PFSK-1 (cell line): ENCODE data around the gene MYO1E.

Experiments
- FOXP2 ChIP-seq: optimal IDR thresholded peaks from 2 replicates; pipeline ENCODE3; 2011; ENCODE audit warnings: borderline replicate concordance, control low read depth, inconsistent platforms; ENCODE audit not compliant: insufficient read depth; ENCODE audit errors: extremely low read length, extremely low read depth
- POLR2AphosphoS5 ChIP-seq: IDR thresholded peaks from 2 replicates; pipeline ENCODE4 v1.6.1; 2012; ENCODE audit warnings: low read depth, mild to moderate bottlenecking, control low read depth, low read length, moderate library complexity
- REST ChIP-seq, 2 experiments: IDR thresholded peaks; 2 replicates each; pipeline versions ENCODE4 v1.6.1 to v1.8.0; 2011 to 2012; ENCODE audit warnings: low read depth in 2 of 2, low read length in 2 of 2, control low read depth in 1 of 2, inconsistent platforms in 1 of 2, mild to moderate bottlenecking in 1 of 2, moderate library complexity in 1 of 2; ENCODE audit not compliant: insufficient read depth in 1 of 2
- SIN3A ChIP-seq: IDR thresholded peaks from 2 replicates; pipeline ENCODE4 v1.6.1; 2012; ENCODE audit warnings: mild to moderate bottlenecking, low read length, moderate library complexity, borderline replicate concordance; ENCODE audit not compliant: insufficient read depth
- TAF1 ChIP-seq: IDR thresholded peaks from 2 replicates; pipeline ENCODE4 v1.6.1; 2012; ENCODE audit warnings: low read length, control low read depth, borderline replicate concordance; ENCODE audit not compliant: insufficient read depth

Gene MYO1E

GRCh38 chr15:59216911-59217310 is 155.8 kb downstream of the MYO1E start:
- TF ChIP-seq POLR2AphosphoS5, result no peak
- no peak for TF ChIP-seq FOXP2
- no peak for TF ChIP-seq REST (IDR thresholded peaks at IDR 0.05; ENCODE audit: insufficient read depth in 1 of 2, low read depth in 2 of 2, low read length in 2 of 2)
- TF ChIP-seq SIN3A, result no peak
- TF ChIP-seq TAF1, result no peak

- TF ChIP-seq TAF1 (no peak), FOXP2 (no peak), POLR2AphosphoS5 (no peak), REST (IDR thresholded peaks at IDR 0.05; ENCODE audit: insufficient read depth in 1 of 2, low read depth in 2 of 2, low read length in 2 of 2) (no peak), SIN3A (no peak)
Measured at GRCh38 chr15:59210186-59210585, 162.5 kb downstream of the MYO1E start.

- TF ChIP-seq TAF1 (no peak), SIN3A (no peak), REST (IDR thresholded peaks at IDR 0.05; ENCODE audit: insufficient read depth in 1 of 2, low read depth in 2 of 2, low read length in 2 of 2) (no peak), POLR2AphosphoS5 (no peak), FOXP2 (no peak)
Measured at GRCh38 chr15:59208613-59209249, 163.9 kb downstream of the MYO1E start.

GRCh38 chr15:59206623-59207183 is 166.0 kb downstream of the MYO1E start, which contains the start of gene LDHAL6B:
TSS of gene LDHAL6B (plus strand) at chr15:59206843. CDS start at chr15:59206941, 98 bp downstream.
- no peak for TF ChIP-seq FOXP2
- no peak for TF ChIP-seq TAF1
- no peak for TF ChIP-seq POLR2AphosphoS5
- TF ChIP-seq REST (IDR thresholded peaks at IDR 0.05; ENCODE audit: insufficient read depth in 1 of 2, low read depth in 2 of 2, low read length in 2 of 2), result no peak
- TF ChIP-seq SIN3A, result no peak
